Gastrocnemius medialis (tissue), 4 donors: ENCODE measurements around the gene NKX6-2. TPM values are rescaled to one million over a fixed set of nuclear protein-coding genes. Genes with fewer than 3 reads are reported as not detected.

Experiments
- ATAC-seq, 2 donors: fragments of 150-250 bp; one replicate each; pipeline ENCODE4 v1.9.1; 2016
- DNase-seq, 2 donors: peaks; one replicate each; pipeline ENCODE4 v3.0.0-alpha.2; 2019
- H3K27ac ChIP-seq, 4 donors: fragments of 200-600 bp; sonication (generic); 1 replicate in 1 of 4; 2 replicates in 3 of 4; pipeline ENCODE4 v1.5.1; 2016 to 2018; ENCODE audit warnings: mild to moderate bottlenecking in 2 of 4, moderate library complexity in 1 of 4
- H3K27me3 ChIP-seq, 3 donors: fragments of 200-600 bp; sonication (generic) in 2 of 3; 1 replicate in 1 of 3; 2 replicates in 2 of 3; pipeline versions ENCODE4 v1.5.1 to v1.6.0; 2016 to 2019; ENCODE audit warnings: mild to moderate bottlenecking in 1 of 3, moderate library complexity in 1 of 3
- H3K36me3 ChIP-seq, 2 donors: fragments of 200-600 bp; sonication (generic) in 1 of 2; one replicate each; pipeline ENCODE4 v1.5.1; 2017 to 2018
- H3K4me1 ChIP-seq, 2 donors: fragments of 200-600 bp; sonication (generic) in 1 of 2; one replicate each; pipeline ENCODE4 v1.5.1; 2016 to 2017; ENCODE audit warnings: mild to moderate bottlenecking in 2 of 2
- H3K4me3 ChIP-seq, 4 donors: fragments of 200-600 bp; sonication (generic) in 3 of 4; 1 replicate in 1 of 4; 2 replicates in 3 of 4; pipeline ENCODE4 v1.5.1; 2016 to 2019; ENCODE audit warnings: mild to moderate bottlenecking in 2 of 4
- H3K9me3 ChIP-seq, 3 donors: fragments of 200-600 bp; sonication (generic) in 2 of 3; 1 replicate in 1 of 3; 2 replicates in 2 of 3; pipeline ENCODE4 v1.5.1; 2016 to 2019
- CTCF ChIP-seq, 5 experiments: fragments of 450-650 bp in 3 of 5; fragments of 200-600 bp in 2 of 5; sonication (generic) in 2 of 5; IDR thresholded peaks in 4 of 5; conservative IDR thresholded peaks in 1 of 5; 1 replicate in 4 of 5; 2 replicates in 1 of 5; pipeline ENCODE4 v1.5.1; 2016 to 2019; ENCODE audit warnings: antibody characterized with exemption in 5 of 5, mild to moderate bottlenecking in 3 of 5, moderate library complexity in 3 of 5
- POLR2A ChIP-seq, 2 donors: fragments of 450-650 bp; IDR thresholded peaks; one replicate each; pipeline ENCODE4 v1.6.1; 2017; ENCODE audit warnings: antibody characterized with exemption in 2 of 2, mild to moderate bottlenecking in 2 of 2, moderate library complexity in 2 of 2
- in situ Hi-C, 4 donors: fragments of 200-750 bp; cut with MboI; loops; one replicate each; pipeline versions ENCODE4 v1.15.0 to v1.8.0; 2017; ENCODE audit warnings: low sequenced_read_pairs in 4 of 4
- intact Hi-C: fragments of 100-400 bp; cut with DNase I; formaldehyde crosslinking; loops from one replicate; pipeline ENCODE4 v1.15.1; 2023; ENCODE audit warnings: low total_unique reads
- total RNA-seq, 4 donors: library from RNA; depleted of rRNA; stranded (reverse); fragments of >200 nt; gene quantifications; one replicate each; pipeline versions ENCODE4 v1.1.0 to v1.2.3, GENCODE V29; 2016

The NKX6-2 gene
- total RNA-seq: under 1 TPM in 1 of 4 donors, not detected in 3; 0.09 TPM

- Histone ChIP-seq H3K27me3 (peaks cover 39 to 71% (median 51%) of the 10 kb centered on the region in 3 donors), H3K4me3 (peak within 1 kb of the TSS in 1 of 4 donors; percentile 6), H3K27ac (no peak within 1 kb of the TSS), H3K36me3 (peaks cover 0 to 15% of the 10 kb centered on the region in 2 donors), H3K4me1 (peaks cover 0 to 5% of the 10 kb centered on the region in 2 donors), H3K9me3 (no peaks in the 10 kb centered on the region)
- no peak for TF ChIP-seq CTCF (IDR thresholded peaks at IDR 0.05 in 4 of 5, conservative IDR thresholded peaks at IDR 0.05 in 1 of 5)
- TF ChIP-seq POLR2A (IDR thresholded peaks at IDR 0.05): no peak
- in situ Hi-C loops (no loop called here), intact Hi-C loops (loop anchor here (5.0 kb wide), 1 partner anchor 134 kb away; no protein-coding TSS in a partner anchor)
- DNase-seq: no peak
- ATAC-seq: no peak
These were observed at the start of gene NKX6-2 for GRCh38 chr10:132785723-132786475. Gene NKX6-2 (minus strand): TSS chr10:132786147. CDS start chr10:132785948, 199 bp downstream.

GRCh38 chr10:132834891-132835847 is 49.2 kb upstream of the NKX6-2 start:
- Histone ChIP-seq H3K27ac (peak overlapping the region; percentile 68 to 94 (median 92)), H3K4me1 (no peaks in the 10 kb centered on the region), H3K27me3 (peaks cover 0 to 4% (median 0%) of the 10 kb centered on the region in 3 donors), H3K9me3 (no peaks in the 10 kb centered on the region), H3K4me3 (peak overlapping the region in 2 of 4 donors; percentile 48 to 62), H3K36me3 (peaks cover 0 to 12% of the 10 kb centered on the region in 2 donors)
- intact Hi-C loops (loop anchor here (5.0 kb wide), 1 partner anchor 107 kb away; the partner anchor contains the start of gene CFAP46), in situ Hi-C loops (no loop called here)
- peak in 1 of 2 donors; percentile 14 for ATAC-seq
- DNase-seq: peak in 1 of 2 donors; percentile 26
- no peak for TF ChIP-seq POLR2A (IDR thresholded peaks at IDR 0.05)
- no peak for TF ChIP-seq CTCF (IDR thresholded peaks at IDR 0.05 in 4 of 5, conservative IDR thresholded peaks at IDR 0.05 in 1 of 5)

- no peak overlapping the region for H3K4me3 ChIP-seq
- peaks cover 0 to 12% of the 10 kb centered on the region in 2 donors for H3K36me3 ChIP-seq
- DNase-seq (no peak), ATAC-seq (no peak)
- H3K27ac ChIP-seq: peak overlapping the region in 3 of 4 donors; percentile 6 to 93 (median 9)
- no peaks in the 10 kb centered on the region for H3K9me3 ChIP-seq
- in situ Hi-C loops (no loop called here), intact Hi-C loops (no loop called here)
- H3K27me3 ChIP-seq: peaks cover 0 to 3% (median 0%) of the 10 kb centered on the region in 3 donors
- TF ChIP-seq CTCF (IDR thresholded peaks at IDR 0.05 in 4 of 5, conservative IDR thresholded peaks at IDR 0.05 in 1 of 5) (no peak), POLR2A (IDR thresholded peaks at IDR 0.05) (no peak)
- no peaks in the 10 kb centered on the region for H3K4me1 ChIP-seq
These were observed 48.4 kb upstream of the NKX6-2 start for GRCh38 chr10:132834311-132834761.

- no peaks in the 10 kb centered on the region for H3K4me1 ChIP-seq
- no peaks in the 10 kb centered on the region for H3K9me3 ChIP-seq
- intact Hi-C loops: no loop called here
- peaks cover 0 to 12% of the 10 kb centered on the region in 2 donors for H3K36me3 ChIP-seq
- peak overlapping the region in 2 of 4 donors; percentile 18 to 93 for H3K27ac ChIP-seq
- TF ChIP-seq POLR2A (IDR thresholded peaks at IDR 0.05) (no peak), CTCF (IDR thresholded peaks at IDR 0.05 in 4 of 5, conservative IDR thresholded peaks at IDR 0.05 in 1 of 5) (no peak)
- no peaks in the 10 kb centered on the region for H3K27me3 ChIP-seq
- in situ Hi-C loops: no loop called here
- no peak overlapping the region for H3K4me3 ChIP-seq
- ATAC-seq: no peak
- no peak for DNase-seq
These were observed 47.6 kb upstream of the NKX6-2 start for GRCh38 chr10:132833421-132834111.
